Prostate gland (tissue), 2 donors: ENCODE data around the gene IGF1R. TPM values are rescaled to one million over a fixed set of nuclear protein-coding genes. Genes with fewer than 3 reads are reported as not detected.
A peak's percentile ranks its signal among the peaks of the same experiment; 100 is the strongest.

Experiments
- DNase-seq: peaks from one replicate; pipeline ENCODE4 v3.0.0-alpha.2; 2019; ENCODE audit warnings: low spot score
- H3K27ac ChIP-seq, 2 donors: fragments of 200-600 bp; sonication (generic); 2 replicates each; pipeline ENCODE4 v1.5.1; 2017 to 2019
- H3K27me3 ChIP-seq: fragments of 200-600 bp; sonication (generic); replicated peaks from 2 replicates; pipeline ENCODE4 v1.5.1; 2019; ENCODE audit not compliant: insufficient read depth
- H3K36me3 ChIP-seq, 2 donors: fragments of 200-600 bp; sonication (generic); 1 replicate in 1 of 2; 2 replicates in 1 of 2; pipeline versions ENCODE4 v1.5.1 to v1.8.1; 2017 to 2019
- H3K4me1 ChIP-seq: fragments of 200-600 bp; sonication (generic); replicated peaks from 2 replicates; pipeline ENCODE4 v1.5.1; 2019
- H3K4me3 ChIP-seq, 2 donors: fragments of 200-600 bp; sonication (generic); 2 replicates each; pipeline ENCODE4 v1.5.1; 2017 to 2019
- H3K9me3 ChIP-seq: fragments of 200-600 bp; sonication (generic); 2 replicates; pipeline ENCODE4 v1.5.1; 2017
- CTCF ChIP-seq, 4 experiments: fragments of 200-600 bp in 2 of 4; fragments of 450-650 bp in 2 of 4; sonication (generic) in 2 of 4; IDR thresholded peaks; 1 replicate in 3 of 4; 2 replicates in 1 of 4; pipeline ENCODE4 v1.5.1; 2016 to 2019; ENCODE audit warnings: antibody characterized with exemption in 4 of 4, mild to moderate bottlenecking in 2 of 4, moderate library complexity in 2 of 4
- POLR2A ChIP-seq: fragments of 450-650 bp; IDR thresholded peaks from one replicate; pipeline ENCODE4 v1.6.1; 2016; ENCODE audit warnings: antibody characterized with exemption, mild to moderate bottlenecking
- POLR2AphosphoS5 ChIP-seq: sonication (generic); formaldehyde crosslinking; IDR thresholded peaks from one replicate; pipeline ENCODE4 v1.6.1; 2017; ENCODE audit warnings: antibody characterized with exemption
- WGBS: methylation state at CpG from one replicate; pipeline ENCODE4 v1.1.5; 2018; 5-methylcytosine and 5-hydroxymethylcytosine counted together
- intact Hi-C: fragments of 100-400 bp; cut with DNase I; formaldehyde crosslinking; loops from one replicate; pipeline ENCODE4 v1.14.2; 2022
- total RNA-seq, 2 donors: library from RNA; depleted of rRNA; stranded (reverse); fragments of >200 nt; gene quantifications; one replicate each; pipeline ENCODE4 v1.1.0, GENCODE V29; 2016

IGF1R gene
- total RNA-seq, 2 donors from 2014 or later = 190 to 216 TPM

- TF ChIP-seq POLR2A (no peak), CTCF (IDR thresholded peaks at IDR 0.05) (peak; percentile 62 to 90 (median 76)), POLR2AphosphoS5 (peak; percentile 68)
These were observed 131.2 kb downstream of the IGF1R start for GRCh38 chr15:98779463-98780071.

GRCh38 chr15:98781838-98782237 is 133.5 kb downstream of the IGF1R start:
- H3K27me3 ChIP-seq = no peaks in the 10 kb centered on the region
- no peak overlapping the region for H3K4me3 ChIP-seq
- no peak for DNase-seq
- peak overlapping the region in 1 of 2 donors; percentile 65 for H3K27ac ChIP-seq
- H3K9me3 ChIP-seq = no peaks in the 10 kb centered on the region
- peaks cover 17% of the 10 kb centered on the region for H3K4me1 ChIP-seq
- WGBS = 96% methylated on average over 1 of the region's 1 CpG
- TF ChIP-seq POLR2A = no peak
- TF ChIP-seq CTCF (IDR thresholded peaks at IDR 0.05) = no peak
- TF ChIP-seq POLR2AphosphoS5 = no peak
- H3K36me3 ChIP-seq = no peaks in the 10 kb centered on the region
- intact Hi-C loops = loop anchor here (10.0 kb wide), 1 partner anchor 257 kb away; no protein-coding TSS in a partner anchor

More at GRCh38 chr15:98779463-98780071, 131.2 kb downstream of the IGF1R start:
- Histone ChIP-seq H3K4me1 (peaks cover 24% of the 10 kb centered on the region), H3K27me3 (no peaks in the 10 kb centered on the region), H3K36me3 (no peaks in the 10 kb centered on the region), H3K9me3 (no peaks in the 10 kb centered on the region), H3K4me3 (no peak overlapping the region), H3K27ac (peak overlapping the region; percentile 40 to 65)
- peak; percentile 60 for DNase-seq
- 41% methylated on average over 16 of the region's 16 CpGs for WGBS
- intact Hi-C loops = loop anchor here (5.0 to 10.0 kb wide), 4 partner anchors 127 to 298 kb away; no protein-coding TSS in a partner anchor

GRCh38 chr15:98782801-98783200 is 134.5 kb downstream of the IGF1R start:
- no peaks in the 10 kb centered on the region for H3K27me3 ChIP-seq
- H3K36me3 ChIP-seq = no peaks in the 10 kb centered on the region
- no peak overlapping the region for H3K4me3 ChIP-seq
- TF ChIP-seq CTCF (IDR thresholded peaks at IDR 0.05) (no peak), POLR2AphosphoS5 (no peak), POLR2A (no peak)
- no peaks in the 10 kb centered on the region for H3K9me3 ChIP-seq
- WGBS = 100% methylated on average over 1 of the region's 1 CpG
- peaks cover 16% of the 10 kb centered on the region for H3K4me1 ChIP-seq
- no peak for DNase-seq
- peak overlapping the region in 1 of 2 donors; percentile 47 for H3K27ac ChIP-seq
- intact Hi-C loops = loop anchor here (10.0 kb wide), 1 partner anchor 258 kb away; no protein-coding TSS in a partner anchor

- H3K4me3 ChIP-seq = no peak overlapping the region
- intact Hi-C loops = loop anchor here (10.0 kb wide), 1 partner anchor 261 kb away; no protein-coding TSS in a partner anchor
- H3K27me3 ChIP-seq = no peaks in the 10 kb centered on the region
- no peaks in the 10 kb centered on the region for H3K9me3 ChIP-seq
- peak overlapping the region; percentile 83 to 87 for H3K27ac ChIP-seq
- TF ChIP-seq POLR2AphosphoS5 = no peak
- TF ChIP-seq CTCF (IDR thresholded peaks at IDR 0.05) = no peak
- no peak for TF ChIP-seq POLR2A
- H3K36me3 ChIP-seq = no peaks in the 10 kb centered on the region
- H3K4me1 ChIP-seq = peaks cover 32% of the 10 kb centered on the region
- WGBS = 52% methylated on average over 3 of the region's 3 CpGs
- no peak for DNase-seq
These were observed 137.1 kb downstream of the IGF1R start for GRCh38 chr15:98785431-98785806.
